Glutamatergic neuron (in vitro differentiated cells): ENCODE results near the gene PCDHB16. TPM values are rescaled to one million over a fixed set of nuclear protein-coding genes. Genes with fewer than 3 reads are reported as not detected.
"Not testable (repeated sequence)": the region's sequence is repeated elsewhere in the genome, so short reads cannot be mapped to it uniquely, and the experiment has no call there.

ENCODE experiments used
- DNase-seq: peaks from one replicate; pipeline ENCODE4 v3.0.0; 2022
- H3K27ac Mint-ChIP-seq: one replicate; pipeline ENCODE4 v1.8.0; 2020; ENCODE audit warnings: mild to moderate bottlenecking, mixed read lengths, inconsistent platforms; ENCODE audit not compliant: unreplicated experiment
- H3K27me3 Mint-ChIP-seq: one replicate; pipeline ENCODE4 v1.8.0; 2020; ENCODE audit warnings: mild to moderate bottlenecking, moderate library complexity, mixed read lengths, inconsistent platforms; ENCODE audit not compliant: unreplicated experiment
- H3K36me3 Mint-ChIP-seq: one replicate; pipeline ENCODE4 v1.8.0; 2020; ENCODE audit warnings: mild to moderate bottlenecking, mixed read lengths, inconsistent platforms; ENCODE audit not compliant: unreplicated experiment
- H3K4me1 Mint-ChIP-seq: one replicate; pipeline ENCODE4 v1.8.0; 2020; ENCODE audit warnings: mild to moderate bottlenecking, low read depth, mixed read lengths, inconsistent platforms; ENCODE audit not compliant: unreplicated experiment
- H3K4me3 Mint-ChIP-seq: one replicate; pipeline ENCODE4 v1.8.0; 2020; ENCODE audit warnings: mild to moderate bottlenecking, mixed read lengths, inconsistent platforms; ENCODE audit not compliant: unreplicated experiment
- H3K9me3 Mint-ChIP-seq: one replicate; pipeline ENCODE4 v1.8.0; 2020; ENCODE audit warnings: mild to moderate bottlenecking, moderate library complexity, mixed read lengths, inconsistent platforms; ENCODE audit not compliant: unreplicated experiment
- long read RNA-seq: library from polyadenylated mRNA; unstranded; transcript quantifications from one replicate; pipeline ENCODE4 v2.0.0, GENCODE V29; 2020; ENCODE audit not compliant: unreplicated experiment
- total RNA-seq: library from RNA; stranded (reverse); fragmentation: NEBNext Ultra II Directional; extraction: Animal tissue kit (Norgen Biotek cat#: 25700); gene quantifications from one replicate; pipeline ENCODE4 v1.2.1, GENCODE V29; 2021; ENCODE audit not compliant: unreplicated experiment
- TF ChIP-seq, protein P1 (sequence below): fragments of 200-600 bp; sonication (generic); IDR thresholded peaks from one replicate; pipeline ENCODE4 v1.5.0; 2021; ENCODE audit not compliant: partially characterized antibody, unreplicated experiment

The PCDHB16 gene
- 20.1 TPM for total RNA-seq
- long read RNA-seq, full-length matches to known transcripts, result 2 of 2 reads
- long read RNA-seq, partial matches to known transcripts, result 0 of 2 reads
- long read RNA-seq, other reads (novel, unspliced or antisense), result 0 of 2 reads

GRCh38 chr5:141182248-141182647, at the start of gene PCDHB16:
TSS of gene PCDHB16 (plus strand) at chr5:141182387. CDS start at chr5:141182560, 173 bp downstream.
- Mint-ChIP-seq H3K36me3 (peaks cover 46% of the 10 kb centered on the region), H3K27ac (peak within 1 kb of the TSS; percentile 79), H3K9me3 (peaks cover 32% of the 10 kb centered on the region), H3K27me3 (peaks cover 15% of the 10 kb centered on the region), H3K4me3 (peak within 1 kb of the TSS; percentile 87), H3K4me1 (no peaks in the 10 kb centered on the region)
- DNase-seq, result peak; percentile 47
- TF ChIP-seq, protein P1, sequence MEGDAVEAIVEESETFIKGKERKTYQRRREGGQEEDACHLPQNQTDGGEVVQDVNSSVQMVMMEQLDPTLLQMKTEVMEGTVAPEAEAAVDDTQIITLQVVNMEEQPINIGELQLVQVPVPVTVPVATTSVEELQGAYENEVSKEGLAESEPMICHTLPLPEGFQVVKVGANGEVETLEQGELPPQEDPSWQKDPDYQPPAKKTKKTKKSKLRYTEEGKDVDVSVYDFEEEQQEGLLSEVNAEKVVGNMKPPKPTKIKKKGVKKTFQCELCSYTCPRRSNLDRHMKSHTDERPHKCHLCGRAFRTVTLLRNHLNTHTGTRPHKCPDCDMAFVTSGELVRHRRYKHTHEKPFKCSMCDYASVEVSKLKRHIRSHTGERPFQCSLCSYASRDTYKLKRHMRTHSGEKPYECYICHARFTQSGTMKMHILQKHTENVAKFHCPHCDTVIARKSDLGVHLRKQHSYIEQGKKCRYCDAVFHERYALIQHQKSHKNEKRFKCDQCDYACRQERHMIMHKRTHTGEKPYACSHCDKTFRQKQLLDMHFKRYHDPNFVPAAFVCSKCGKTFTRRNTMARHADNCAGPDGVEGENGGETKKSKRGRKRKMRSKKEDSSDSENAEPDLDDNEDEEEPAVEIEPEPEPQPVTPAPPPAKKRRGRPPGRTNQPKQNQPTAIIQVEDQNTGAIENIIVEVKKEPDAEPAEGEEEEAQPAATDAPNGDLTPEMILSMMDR, result peak; percentile 50

DNA sequence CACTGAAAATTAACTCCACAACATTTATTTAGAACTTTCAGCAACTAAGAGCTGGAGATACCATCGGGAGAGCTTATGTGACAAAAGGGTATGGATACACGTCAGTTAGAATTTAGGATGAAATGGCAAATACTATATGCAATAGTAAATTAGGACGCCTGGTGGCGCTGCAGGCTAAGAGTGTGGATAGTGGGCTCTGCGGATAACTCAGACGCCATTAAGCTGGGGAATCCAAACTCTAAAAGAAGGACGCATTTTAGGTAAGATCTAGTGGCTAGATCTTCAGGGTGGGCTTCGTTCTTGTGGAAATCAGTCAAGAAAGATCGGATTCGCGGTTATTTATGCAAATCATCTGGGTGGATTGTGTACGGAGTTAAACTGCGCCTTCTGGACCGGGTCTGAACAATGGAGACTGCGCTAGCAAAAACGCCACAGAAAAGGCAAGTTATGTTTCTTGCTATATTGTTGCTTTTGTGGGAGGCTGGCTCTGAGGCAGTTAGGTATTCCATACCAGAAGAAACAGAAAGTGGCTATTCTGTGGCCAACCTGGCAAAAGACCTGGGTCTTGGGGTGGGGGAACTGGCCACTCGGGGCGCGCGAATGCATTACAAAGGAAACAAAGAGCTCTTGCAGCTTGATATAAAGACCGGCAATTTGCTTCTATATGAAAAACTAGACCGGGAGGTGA, 47.0 kb upstream of the PCDHB16 start, which contains the start of gene PCDHB5:
Gene PCDHB5 (plus strand): TSS at position 177 of the 688 bp plus-strand sequence. CDS start 229 bp downstream, at position 406.
- Mint-ChIP-seq H3K4me3 (peak within 1 kb of the TSS; percentile 94), H3K36me3 (peaks cover 70% of the 10 kb centered on the region), H3K4me1 (no peaks in the 10 kb centered on the region), H3K9me3 (peaks cover 30% of the 10 kb centered on the region), H3K27me3 (peaks cover 19% of the 10 kb centered on the region), H3K27ac (peak within 1 kb of the TSS; percentile 99)
- peak; percentile 70 for DNase-seq
- TF ChIP-seq, protein P1, result peak; percentile 85

- Mint-ChIP-seq H3K27me3 (peaks cover 17% of the 10 kb centered on the region), H3K27ac (peak overlapping the region; percentile 99), H3K4me3 (peak overlapping the region; percentile 94), H3K36me3 (peaks cover 73% of the 10 kb centered on the region), H3K4me1 (no peaks in the 10 kb centered on the region), H3K9me3 (peaks cover 30% of the 10 kb centered on the region)
- TF ChIP-seq, protein P1, result no peak
- peak; percentile 39 for DNase-seq
Observed at GRCh38 chr5:141135718-141136266, 46.4 kb upstream of the PCDHB16 start.

DNA sequence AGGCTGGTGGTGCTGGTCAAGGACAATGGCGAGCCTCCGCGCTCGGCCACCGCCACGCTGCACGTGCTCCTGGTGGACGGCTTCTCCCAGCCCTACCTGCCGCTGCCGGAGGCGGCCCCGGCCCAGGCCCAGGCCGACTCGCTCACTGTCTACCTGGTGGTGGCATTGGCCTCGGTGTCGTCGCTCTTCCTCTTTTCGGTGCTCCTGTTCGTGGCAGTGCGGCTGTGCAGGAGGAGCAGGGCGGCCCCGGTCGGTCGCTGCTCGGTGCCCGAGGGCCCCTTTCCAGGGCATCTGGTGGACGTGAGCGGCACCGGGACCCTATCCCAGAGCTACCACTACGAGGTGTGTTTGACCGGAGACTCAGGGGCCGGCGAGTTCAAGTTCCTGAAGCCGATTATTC, 44.8 kb upstream of the PCDHB16 start:
- Mint-ChIP-seq H3K9me3 (peaks cover 30% of the 10 kb centered on the region), H3K27me3 (peaks cover 19% of the 10 kb centered on the region), H3K36me3 (peaks cover 77% of the 10 kb centered on the region)
- not testable (repeated sequence) for H3K4me3 Mint-ChIP-seq, H3K27ac Mint-ChIP-seq, H3K4me1 Mint-ChIP-seq, DNase-seq

- Mint-ChIP-seq H3K27ac (no peak within 1 kb of the TSS), H3K4me3 (no peak within 1 kb of the TSS), H3K9me3 (peaks cover 15% of the 10 kb centered on the region), H3K4me1 (no peaks in the 10 kb centered on the region), H3K27me3 (peaks cover 3% of the 10 kb centered on the region), H3K36me3 (peaks cover 45% of the 10 kb centered on the region)
- TF ChIP-seq, protein P1, result no peak
- no peak for DNase-seq
Observed at GRCh38 chr5:141149812-141150211, 32.4 kb upstream of the PCDHB16 start, which contains the start of gene PCDHB6. TSS of gene PCDHB6 (plus strand) at chr5:141150057. CDS start at chr5:141150258, 201 bp downstream.
